Posterior vena cava (tissue), 2 donors: ENCODE data around the gene RAC2. TPM values are rescaled to one million over a fixed set of nuclear protein-coding genes. Genes with fewer than 3 reads are reported as not detected.

ENCODE experiments used
- total RNA-seq, 2 donors: library from RNA; stranded (reverse); fragmentation: NEBNext Ultra II Directional; extraction: Animal tissue kit (Norgen Biotek cat#: 25700); gene quantifications; one replicate each; pipeline ENCODE4 v1.2.1, GENCODE V29; 2021
- donor health status: DM: yes; HTN: yes; CAD: no.
- donor health status: DM: yes; HTN: yes; CAD: no.

Gene RAC2
- total RNA-seq, 2 donors from 2014 or later, result 12.9 to 17.5 TPM

Other genes starting within 250 kb of the RAC2 start
- 1 to 10 TPM; 8.9 to 9.3 TPM for gene TST, start 224.8 kb downstream of the RAC2 start, total RNA-seq
- 10 to 100 TPM; 19.7 to 21.0 TPM for gene MPST, start 224.5 kb downstream of the RAC2 start, total RNA-seq
- gene KCTD17, start 192.5 kb downstream of the RAC2 start, total RNA-seq, result 10 to 100 TPM; 20.4 to 22.0 TPM
- not detected for gene TMPRSS6, start 134.6 kb downstream of the RAC2 start, total RNA-seq
- 1 to 10 TPM; 1.2 to 1.3 TPM for gene IL2RB, start 94.4 kb downstream of the RAC2 start, total RNA-seq
- gene C1QTNF6, start 56.0 kb downstream of the RAC2 start, total RNA-seq, result 1 to 10 TPM; 1.8 to 6.3 TPM
- gene SSTR3, start 31.8 kb downstream of the RAC2 start, total RNA-seq, result not detected
- gene CYTH4, start 38.2 kb upstream of the RAC2 start, total RNA-seq, result 10 to 100 TPM; 20.7 to 31.7 TPM
- under 1 TPM; 0.05 to 0.10 TPM for gene ELFN2, start 183.2 kb upstream of the RAC2 start, total RNA-seq
- 10 to 100 TPM; 21.6 to 23.0 TPM for gene MFNG, start 242.1 kb upstream of the RAC2 start, total RNA-seq